SHP77 (cell line): ENCODE measurements around the gene RAMP2.
"Not testable (repeated sequence)": the region's sequence is repeated elsewhere in the genome, so short reads cannot be mapped to it uniquely, and the experiment has no call there.

ENCODE experiments used
- DNase-seq, 2 experiments: peaks; one replicate each; lab custom pipeline; 2025; lab: John Stamatoyannopoulos, UW

The RAMP2 gene

GRCh38 chr17:42760652-42761581 is at the start of gene RAMP2:
Gene RAMP2, plus strand, starts transcription at chr17:42761227. Its CDS starts 35 bp downstream, at chr17:42761262.
- DNase-seq, result no peak

GRCh38 chr17:42720996-42721583 is 39.9 kb upstream of the RAMP2 start:
- peak; percentile 46 to 80 for DNase-seq

- DNase-seq, result no peak
These were observed 37.4 kb upstream of the RAMP2 start for GRCh38 chr17:42723636-42724035.

GRCh38 chr17:42725143-42725542 is 35.9 kb upstream of the RAMP2 start:
- no peak for DNase-seq

GRCh38 chr17:42740699-42741098 is 20.3 kb upstream of the RAMP2 start:
- DNase-seq, result no peak

- not testable (repeated sequence) for DNase-seq
These were observed 18.1 kb upstream of the RAMP2 start for GRCh38 chr17:42742916-42743315.

GRCh38 chr17:42743595-42744282 is 17.3 kb upstream of the RAMP2 start:
- peak in 1 of 2 experiments; percentile 9 for DNase-seq

GRCh38 chr17:42744283-42744805 is 16.7 kb upstream of the RAMP2 start:
- DNase-seq, result peak; percentile 79 to 87

GRCh38 chr17:42744806-42745617 is 16.0 kb upstream of the RAMP2 start, which contains the start of gene EZH1:
Gene EZH1, minus strand, starts transcription at chr17:42745040. Its CDS starts 16,099 bp downstream, at chr17:42728941.
- DNase-seq, result peak; percentile 87 to 94

- no peak for DNase-seq
These were observed 12.7 kb upstream of the RAMP2 start for GRCh38 chr17:42748202-42748907.

GRCh38 chr17:42748908-42749798 is 11.9 kb upstream of the RAMP2 start:
- peak in 1 of 2 experiments; percentile 11 for DNase-seq

GRCh38 chr17:42750739-42751344 is 10.2 kb upstream of the RAMP2 start:
- no peak for DNase-seq

GRCh38 chr17:42751628-42752027 is 9.4 kb upstream of the RAMP2 start:
- DNase-seq, result no peak

- peak in 1 of 2 experiments; percentile 19 for DNase-seq
These were observed 6.2 kb upstream of the RAMP2 start for GRCh38 chr17:42754782-42755181.

- no peak for DNase-seq
These were observed 910 bp upstream of the RAMP2 start for GRCh38 chr17:42759982-42760651.

GRCh38 chr17:42761638-42762037 is 611 bp downstream of the RAMP2 start:
- DNase-seq, result no peak

GRCh38 chr17:42766124-42766523 is 5.1 kb downstream of the RAMP2 start:
- no peak for DNase-seq

GRCh38 chr17:42767512-42767911 is 6.5 kb downstream of the RAMP2 start:
- DNase-seq, result no peak

GRCh38 chr17:42768006-42768405 is 7.0 kb downstream of the RAMP2 start:
- DNase-seq, result not testable (repeated sequence)
